ENCODE results near the gene DUSP6. TPM values are rescaled to one million over a fixed set of nuclear protein-coding genes. Genes with fewer than 3 reads are reported as not detected.

DUSP6 gene
- total and polyA plus RNA-seq, 2 of the 13 experiments (the other 11 are each of a cell fraction or from before 2014, with no cell fraction given) = 40.9 to 161 TPM

GRCh38 chr12:89383235-89384049, 31.1 kb upstream of the DUSP6 start (continued):
- TF ChIP-seq PRDM10 (CRISPR knock-in tag; IDR thresholded peaks at IDR 0.05; ENCODE audit: low read depth) (no peak), THYN1 (CRISPR knock-in tag; IDR thresholded peaks at IDR 0.05; ENCODE audit: borderline replicate concordance, low read depth) (no peak), ZNF557 (CRISPR knock-in tag; IDR thresholded peaks at IDR 0.05) (no peak), MIXL1 (CRISPR knock-in tag; IDR thresholded peaks at IDR 0.05) (peak; percentile 98), XBP1 (CRISPR knock-in tag; IDR thresholded peaks at IDR 0.05) (no peak), MTF1 (CRISPR knock-in tag; IDR thresholded peaks at IDR 0.05) (no peak), AHDC1 (CRISPR knock-in tag; IDR thresholded peaks at IDR 0.05; ENCODE audit: borderline replicate concordance) (peak; percentile 93; the same call in 1 of the 2 replicates), ZNF543 (CRISPR knock-in tag; IDR thresholded peaks at IDR 0.05) (peak; percentile 62; the same call in 1 of the 2 replicates), STAT6 (CRISPR knock-in tag; IDR thresholded peaks at IDR 0.05; ENCODE audit: borderline replicate concordance) (peak; percentile 13; the same call in 1 of the 2 replicates), SMARCE1 (IDR thresholded peaks at IDR 0.05; ENCODE audit: borderline replicate concordance) (no peak), NFYC (CRISPR knock-in tag; IDR thresholded peaks at IDR 0.05) (0 out of 2 replicates have a peak, but pooled peaks have one; percentile 7), JARID2 (CRISPR knock-in tag; IDR thresholded peaks at IDR 0.05; ENCODE audit: insufficient replicate concordance) (peak; percentile 40), ZZZ3 (CRISPR knock-in tag; IDR thresholded peaks at IDR 0.05; ENCODE audit: borderline replicate concordance) (0 out of 2 replicates have a peak, but pooled peaks have one; percentile 35), ELF4 (CRISPR knock-in tag; IDR thresholded peaks at IDR 0.05; ENCODE audit: borderline replicate concordance) (0 out of 2 replicates have a peak, but pooled peaks have one; percentile 32), ZNF615 (CRISPR knock-in tag; IDR thresholded peaks at IDR 0.05; ENCODE audit: borderline replicate concordance) (0 out of 2 replicates have a peak, but pooled peaks have one; percentile 61)
